ENCODE measurements around the gene DIPK1A. TPM values are rescaled to one million over a fixed set of nuclear protein-coding genes. Genes with fewer than 3 reads are reported as not detected.

Gene DIPK1A
- total RNA-seq, 4 donors from 2014 or later: 3.1 to 9.9 (median 4.9) TPM

- WGBS, 2 donors: 71 to 89% methylated on average over 2 of the region's 2 CpGs
- no peak overlapping the region for H3K27ac ChIP-seq
- no peaks in the 10 kb centered on the region for H3K27me3 ChIP-seq
- peaks cover 4 to 87% (median 31%) of the 10 kb centered on the region in 3 donors for H3K36me3 ChIP-seq
- no peaks in the 10 kb centered on the region for H3K9me3 ChIP-seq
- no peak overlapping the region for H3K4me3 ChIP-seq
- H3K4me1 ChIP-seq: peaks cover 26 to 79% (median 48%) of the 10 kb centered on the region in 3 donors
- TF ChIP-seq POLR2A (IDR thresholded peaks at IDR 0.05): no peak
- TF ChIP-seq CTCF (IDR thresholded peaks at IDR 0.05): no peak
- intact Hi-C loops (cut with DNase I): no loop called here
- no peak for DNase-seq
Measured at GRCh38 chr1:92837062-92837461, 124.2 kb downstream of the DIPK1A start.

- TF ChIP-seq CTCF (IDR thresholded peaks at IDR 0.05): no peak
- TF ChIP-seq POLR2A (IDR thresholded peaks at IDR 0.05): no peak
- Histone ChIP-seq H3K9me3 (no peaks in the 10 kb centered on the region), H3K27ac (peak overlapping the region in 1 of 4 donors; percentile 99), H3K4me3 (peak overlapping the region in 2 of 4 donors; percentile 79 to 91), H3K4me1 (peaks cover 26 to 73% (median 48%) of the 10 kb centered on the region in 3 donors), H3K27me3 (no peaks in the 10 kb centered on the region), H3K36me3 (peaks cover 4 to 62% (median 13%) of the 10 kb centered on the region in 3 donors)
- WGBS, 2 donors: 54 to 68% methylated on average over 5 of the region's 5 CpGs
- DNase-seq: no peak
- intact Hi-C loops (cut with DNase I): no loop called here
Measured at GRCh38 chr1:92834617-92835016, 126.6 kb downstream of the DIPK1A start.

GRCh38 chr1:92833840-92834239 lies 127.4 kb downstream of the DIPK1A start:
- Histone ChIP-seq H3K36me3 (peaks cover 0 to 54% (median 6%) of the 10 kb centered on the region in 3 donors), H3K4me1 (peaks cover 26 to 65% (median 44%) of the 10 kb centered on the region in 3 donors)

GRCh38 chr1:92832537-92833114 lies 128.6 kb downstream of the DIPK1A start:
- TF ChIP-seq CTCF (IDR thresholded peaks at IDR 0.05) (no peak), POLR2A (IDR thresholded peaks at IDR 0.05) (no peak)
- H3K4me1 ChIP-seq: peaks cover 21 to 53% (median 34%) of the 10 kb centered on the region in 3 donors
- H3K27ac ChIP-seq: peak overlapping the region; percentile 94 to 99 (median 96)
- no peak for DNase-seq
- WGBS, 2 donors: 0% methylated on average over 16 of the region's 19 CpGs
- intact Hi-C loops (cut with DNase I): no loop called here
- H3K4me3 ChIP-seq: peak overlapping the region; percentile 78 to 100 (median 85)
- H3K36me3 ChIP-seq: peaks cover 0 to 42% (median 6%) of the 10 kb centered on the region in 3 donors
- H3K27me3 ChIP-seq: no peaks in the 10 kb centered on the region
- H3K9me3 ChIP-seq: no peaks in the 10 kb centered on the region

More at GRCh38 chr1:92833840-92834239, 127.4 kb downstream of the DIPK1A start:
- H3K9me3 ChIP-seq: no peaks in the 10 kb centered on the region
- DNase-seq: no peak
- 31 to 43% methylated on average over 5 of the region's 5 CpGs for WGBS, 2 donors
- no peaks in the 10 kb centered on the region for H3K27me3 ChIP-seq
- H3K4me3 ChIP-seq: peak overlapping the region; percentile 78 to 100 (median 85)
- intact Hi-C loops (cut with DNase I): no loop called here
- TF ChIP-seq CTCF (IDR thresholded peaks at IDR 0.05) (no peak), POLR2A (IDR thresholded peaks at IDR 0.05) (no peak)
- peak overlapping the region in 3 of 4 donors; percentile 94 to 99 (median 97) for H3K27ac ChIP-seq

GRCh38 chr1:92831762-92832536 lies 129.3 kb downstream of the DIPK1A start, which contains the start of gene RPL5:
TSS of gene RPL5 (plus strand) at chr1:92832040. CDS start at chr1:92832115, 75 bp downstream.
- DNase-seq: peak; percentile 69

More at GRCh38 chr1:92831762-92832536, 129.3 kb downstream of the DIPK1A start, which contains the start of gene RPL5:
- Histone ChIP-seq H3K27ac (peak within 1 kb of the TSS; percentile 94 to 99 (median 96)), H3K9me3 (no peaks in the 10 kb centered on the region), H3K27me3 (no peaks in the 10 kb centered on the region), H3K36me3 (peaks cover 0 to 36% (median 6%) of the 10 kb centered on the region in 3 donors), H3K4me1 (peaks cover 21 to 46% (median 31%) of the 10 kb centered on the region in 3 donors), H3K4me3 (peak within 1 kb of the TSS; percentile 78 to 100 (median 85))
- intact Hi-C loops (cut with DNase I): no loop called here
- TF ChIP-seq POLR2A (IDR thresholded peaks at IDR 0.05) (peak in 3 of 4 donors; percentile 88 to 95 (median 90)), CTCF (IDR thresholded peaks at IDR 0.05) (peak; percentile 86 to 99 (median 96))
- WGBS, 2 donors: 0 to 1% methylated on average over 21 to 25 of the region's 57 CpGs

Data from esophagus squamous epithelium (tissue), 5 donors.